Cardiac muscle cell (in vitro differentiated cells and primary cell): ENCODE measurements around the gene SLC6A3. TPM values are rescaled to one million over a fixed set of nuclear protein-coding genes. Genes with fewer than 3 reads are reported as not detected.
"Not testable (repeated sequence)": the region's sequence is repeated elsewhere in the genome, so short reads cannot be mapped to it uniquely, and the experiment has no call there.

Source experiments
- DNase-seq, 2 donors: peaks; one replicate each; pipeline versions ENCODE4 v3.0.0 to v3.0.0-alpha.2; 2010 to 2017; ENCODE audit warnings: low read depth in 1 of 2, low spot score in 1 of 2
- H3K27ac ChIP-seq: fragments of 200-600 bp; sonication (generic); 2 replicates; pipeline ENCODE4 v1.5.1; 2016
- H3K27me3 ChIP-seq: fragments of 200-600 bp; sonication (generic); 2 replicates; pipeline ENCODE4 v1.6.0; 2016; ENCODE audit warnings: control low read depth
- H3K36me3 ChIP-seq: fragments of 200-600 bp; sonication (generic); 2 replicates; pipeline ENCODE4 v1.5.1; 2016; ENCODE audit warnings: control low read depth
- H3K4me1 ChIP-seq: fragments of 200-600 bp; sonication (generic); 2 replicates; pipeline ENCODE4 v1.8.1; 2017; ENCODE audit warnings: low read depth, mild to moderate bottlenecking, mixed run types
- H3K4me3 ChIP-seq: fragments of 200-600 bp; sonication (generic); 2 replicates; pipeline ENCODE4 v1.5.1; 2016; ENCODE audit warnings: mild to moderate bottlenecking
- H3K9me3 ChIP-seq: fragments of 200-600 bp; sonication (generic); 2 replicates; pipeline ENCODE4 v1.5.1; 2017; ENCODE audit warnings: low read depth, mild to moderate bottlenecking, control low read depth
- polyA plus RNA-seq: library from polyadenylated mRNA; unstranded; fragments of >200 nt; fragmentation: Nextera tagmentation; extraction: Ambion mirVana; gene quantifications from 2 replicates; pipeline ENCODE4 v1.2.1, GENCODE V29; 2016
- total RNA-seq: library from RNA; depleted of rRNA; stranded (reverse); fragments of >200 nt; gene quantifications from 2 replicates; pipeline ENCODE4 v1.2.3, GENCODE V29; 2016
- TF ChIP-seq, protein P1 (sequence below): IDR thresholded peaks from 2 replicates; pipeline ENCODE4 v1.5.1; 2012; ENCODE audit warnings: low read depth, mild to moderate bottlenecking, low read length

SLC6A3 gene
- total and polyA plus RNA-seq, 2 experiments from 2014 or later: not detected

DNA sequence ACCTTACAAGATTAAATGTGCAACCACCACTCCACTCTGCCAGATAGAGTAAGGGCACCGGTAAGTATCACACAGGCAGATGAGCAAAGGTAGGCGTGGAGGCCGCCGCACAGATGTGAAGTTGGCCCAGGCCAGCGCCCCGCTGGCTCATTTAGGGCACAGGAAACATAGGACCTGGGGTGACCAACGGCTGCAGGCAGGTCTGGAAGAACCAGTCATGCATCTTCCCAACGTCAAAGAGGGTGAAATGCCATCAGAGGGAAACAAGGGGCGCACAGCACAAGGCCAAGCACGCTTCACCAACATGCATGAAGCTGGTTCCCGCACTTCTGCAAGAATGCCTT is 31.7 kb upstream of the SLC6A3 start:
- DNase-seq: no peak
- peaks cover 6% of the 10 kb centered on the region for H3K36me3 ChIP-seq
- TF ChIP-seq, protein P1, sequence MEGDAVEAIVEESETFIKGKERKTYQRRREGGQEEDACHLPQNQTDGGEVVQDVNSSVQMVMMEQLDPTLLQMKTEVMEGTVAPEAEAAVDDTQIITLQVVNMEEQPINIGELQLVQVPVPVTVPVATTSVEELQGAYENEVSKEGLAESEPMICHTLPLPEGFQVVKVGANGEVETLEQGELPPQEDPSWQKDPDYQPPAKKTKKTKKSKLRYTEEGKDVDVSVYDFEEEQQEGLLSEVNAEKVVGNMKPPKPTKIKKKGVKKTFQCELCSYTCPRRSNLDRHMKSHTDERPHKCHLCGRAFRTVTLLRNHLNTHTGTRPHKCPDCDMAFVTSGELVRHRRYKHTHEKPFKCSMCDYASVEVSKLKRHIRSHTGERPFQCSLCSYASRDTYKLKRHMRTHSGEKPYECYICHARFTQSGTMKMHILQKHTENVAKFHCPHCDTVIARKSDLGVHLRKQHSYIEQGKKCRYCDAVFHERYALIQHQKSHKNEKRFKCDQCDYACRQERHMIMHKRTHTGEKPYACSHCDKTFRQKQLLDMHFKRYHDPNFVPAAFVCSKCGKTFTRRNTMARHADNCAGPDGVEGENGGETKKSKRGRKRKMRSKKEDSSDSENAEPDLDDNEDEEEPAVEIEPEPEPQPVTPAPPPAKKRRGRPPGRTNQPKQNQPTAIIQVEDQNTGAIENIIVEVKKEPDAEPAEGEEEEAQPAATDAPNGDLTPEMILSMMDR: no peak
- H3K4me1 ChIP-seq: no peaks in the 10 kb centered on the region
- H3K9me3 ChIP-seq: no peaks in the 10 kb centered on the region
- H3K27me3 ChIP-seq: no peaks in the 10 kb centered on the region
- no peak overlapping the region for H3K27ac ChIP-seq
- H3K4me3 ChIP-seq: no peak overlapping the region

DNA sequence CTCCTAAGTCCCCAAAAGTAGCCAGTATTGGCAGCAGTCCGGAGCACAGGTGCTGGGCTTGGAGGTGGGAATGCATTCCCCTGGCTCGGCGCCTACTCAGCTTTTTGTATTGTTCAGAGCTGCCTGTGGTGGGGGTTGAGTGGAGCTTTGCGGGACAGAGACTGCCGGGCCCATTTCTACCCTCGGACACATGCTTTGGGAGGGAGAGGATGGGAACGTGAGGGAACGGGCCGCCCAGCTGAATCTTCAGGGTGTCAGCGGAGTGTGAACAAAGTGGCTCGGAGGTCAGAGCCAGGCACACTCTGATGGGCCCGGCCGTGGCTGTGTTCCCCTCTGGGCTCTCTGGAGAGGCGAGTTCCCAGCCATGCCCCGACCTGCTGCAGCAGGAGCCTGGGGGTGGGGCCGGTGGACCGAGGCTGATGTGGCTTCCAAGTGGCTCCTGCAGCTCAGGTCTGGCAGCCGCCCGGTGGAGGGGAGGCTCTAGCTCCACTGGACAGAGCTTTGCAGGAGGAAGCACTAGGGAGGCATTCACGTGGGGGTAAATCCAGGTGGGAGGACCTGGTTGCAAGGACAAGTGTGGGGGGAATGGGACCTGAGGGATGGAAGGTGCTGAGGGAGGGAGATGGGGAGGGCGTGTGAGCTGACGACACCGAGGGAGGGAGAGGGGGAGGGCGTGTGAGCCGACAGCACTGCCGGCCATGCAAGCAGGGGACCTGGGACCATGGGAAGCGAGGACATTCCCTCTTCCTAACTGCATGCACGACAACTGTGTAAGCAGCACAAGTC is 31.1 kb upstream of the SLC6A3 start:
- no peaks in the 10 kb centered on the region for H3K9me3 ChIP-seq
- H3K27ac ChIP-seq: no peak overlapping the region
- H3K36me3 ChIP-seq: peaks cover 6% of the 10 kb centered on the region
- H3K27me3 ChIP-seq: no peaks in the 10 kb centered on the region
- H3K4me1 ChIP-seq: no peaks in the 10 kb centered on the region
- H3K4me3 ChIP-seq: no peak overlapping the region
- TF ChIP-seq, protein P1: no peak
- no peak for DNase-seq

DNA sequence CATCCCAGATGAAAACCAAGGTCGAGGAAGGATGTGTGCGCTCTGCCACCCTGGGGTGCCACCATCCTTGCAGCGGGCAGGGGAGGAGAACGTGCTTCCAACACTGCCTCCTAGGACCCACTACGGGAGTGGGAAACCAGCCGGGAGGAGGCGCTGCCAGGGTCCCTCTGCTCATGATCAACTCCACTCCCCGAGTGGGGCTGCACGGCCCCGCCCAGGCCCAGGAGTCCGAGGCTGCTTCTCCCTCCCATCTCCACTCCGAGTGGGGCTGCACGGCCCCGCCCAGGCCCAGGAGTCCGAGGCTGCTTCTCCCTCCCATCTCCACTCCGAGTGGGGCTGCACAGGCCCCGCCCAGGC is 30.3 kb upstream of the SLC6A3 start:
- H3K36me3 ChIP-seq, H3K27me3 ChIP-seq: not testable (repeated sequence)

DNA sequence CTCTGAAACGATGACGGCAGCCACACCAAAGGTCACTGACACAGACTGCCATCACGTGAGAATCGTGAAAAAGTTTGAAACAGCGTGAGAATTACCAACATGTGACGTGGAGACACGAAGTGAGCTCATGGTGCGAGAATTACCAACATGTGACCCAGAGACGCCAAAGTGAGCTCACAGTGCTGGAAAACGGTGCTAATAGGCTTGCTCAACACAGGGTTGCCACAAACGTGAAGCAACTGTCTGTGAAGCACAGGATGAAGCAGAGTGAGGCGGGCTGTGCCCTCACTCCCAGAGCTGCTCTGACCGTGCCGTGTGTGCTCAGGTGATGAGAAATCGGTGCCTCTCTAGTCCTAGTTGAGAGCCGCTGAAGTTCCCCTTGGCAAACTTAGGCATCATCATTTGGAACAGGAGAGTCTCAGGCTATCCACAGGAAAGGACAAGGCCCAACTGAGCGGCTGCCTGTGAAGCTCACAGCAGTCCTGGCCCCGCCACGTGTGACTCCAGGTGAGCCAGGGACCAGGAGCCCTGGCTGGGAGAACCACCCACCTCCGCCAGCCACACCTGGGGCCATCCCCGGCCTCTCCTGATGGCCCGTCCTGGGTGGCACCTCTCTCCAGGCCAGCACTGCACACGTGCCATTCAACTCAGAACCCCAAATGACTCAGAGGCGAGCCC is 29.8 kb upstream of the SLC6A3 start:
- TF ChIP-seq, protein P1: no peak
- no peaks in the 10 kb centered on the region for H3K27me3 ChIP-seq
- no peaks in the 10 kb centered on the region for H3K4me1 ChIP-seq
- H3K27ac ChIP-seq: no peak overlapping the region
- no peak for DNase-seq
- no peaks in the 10 kb centered on the region for H3K9me3 ChIP-seq
- H3K36me3 ChIP-seq: peaks cover 6% of the 10 kb centered on the region
- no peak overlapping the region for H3K4me3 ChIP-seq

More for the DNA sequence above, 30.3 kb upstream of the SLC6A3 start:
- not testable (repeated sequence) for H3K4me3 ChIP-seq, DNase-seq, H3K9me3 ChIP-seq, H3K27ac ChIP-seq, H3K4me1 ChIP-seq

DNA sequence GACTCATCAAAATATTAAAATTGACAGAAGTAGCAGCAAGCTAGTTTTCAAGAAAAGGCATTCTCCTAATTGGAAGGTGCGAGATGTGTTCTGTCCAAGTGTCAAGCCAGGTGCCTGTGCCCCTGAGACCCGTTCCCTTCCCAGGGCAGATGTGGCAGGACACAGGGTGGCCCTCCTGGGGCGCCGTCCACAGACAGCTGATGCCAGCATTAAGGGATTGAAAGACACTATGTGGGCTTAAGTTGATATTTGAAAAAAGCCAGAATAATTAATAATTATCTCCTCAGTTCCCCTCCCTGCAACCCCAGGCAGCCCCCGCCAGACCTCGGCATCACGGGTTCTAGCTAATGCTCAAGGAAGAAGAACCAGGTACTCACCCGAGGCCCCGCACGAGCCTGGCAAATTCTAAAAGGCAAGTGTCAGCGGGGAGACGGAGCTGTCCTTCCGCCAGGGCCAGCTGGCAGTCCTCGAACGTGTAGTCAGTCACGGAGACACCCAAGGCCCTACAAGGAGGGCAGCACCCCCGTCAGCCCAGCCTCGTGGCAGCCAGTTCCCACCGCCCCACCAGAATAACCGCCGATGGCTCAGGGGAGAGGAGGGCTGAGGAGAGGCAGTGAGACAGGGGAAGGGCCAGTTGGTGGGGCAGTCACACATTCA is 29.1 kb upstream of the SLC6A3 start:
- TF ChIP-seq, protein P1: no peak
- Histone ChIP-seq H3K4me3 (no peak overlapping the region), H3K36me3 (peaks cover 6% of the 10 kb centered on the region), H3K9me3 (no peaks in the 10 kb centered on the region), H3K4me1 (no peaks in the 10 kb centered on the region), H3K27me3 (no peaks in the 10 kb centered on the region), H3K27ac (no peak overlapping the region)
- DNase-seq: no peak

DNA sequence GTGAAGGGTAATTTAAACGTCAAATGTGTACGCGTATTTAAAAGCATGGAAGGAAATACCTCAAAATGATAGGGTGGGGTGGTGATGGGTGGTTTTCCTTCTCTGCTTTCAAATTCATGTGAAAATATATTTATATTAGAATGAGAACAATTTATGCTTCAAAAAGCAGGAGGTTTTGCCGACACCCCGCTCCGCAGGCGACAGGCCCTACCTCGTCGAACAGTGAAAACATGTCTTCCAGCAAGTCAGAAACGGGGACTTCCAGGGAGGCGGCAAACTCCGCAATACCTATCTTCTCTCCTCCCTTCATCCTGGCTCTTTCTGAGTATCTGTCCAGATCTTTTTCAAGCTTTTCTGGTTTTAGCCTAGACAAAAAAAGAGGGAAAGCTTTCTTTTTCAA is 28.5 kb upstream of the SLC6A3 start:
- Histone ChIP-seq H3K9me3 (no peaks in the 10 kb centered on the region), H3K36me3 (peaks cover 6% of the 10 kb centered on the region), H3K27me3 (no peaks in the 10 kb centered on the region), H3K27ac (no peak overlapping the region), H3K4me1 (no peaks in the 10 kb centered on the region), H3K4me3 (no peak overlapping the region)
- TF ChIP-seq, protein P1: no peak
- no peak for DNase-seq
